Spleen (tissue), 13 donors: Measurements from ENCODE around the gene RGR. TPM values are rescaled to one million over a fixed set of nuclear protein-coding genes. Genes with fewer than 3 reads are reported as not detected.

Experiments used
- DNase-seq: peaks from one replicate; pipeline ENCODE4 v3.0.0-alpha.2; 2020
- H3K27ac ChIP-seq, 8 donors: fragments of 200-600 bp; sonication (generic) in 7 of 8; 1 replicate in 4 of 8; 2 replicates in 4 of 8; pipeline versions ENCODE4 v1.5.0 to v1.8.0; 2016 to 2021; ENCODE audit warnings: inconsistent platforms in 4 of 8, mild to moderate bottlenecking in 4 of 8, moderate library complexity in 1 of 8
- H3K27me3 ChIP-seq, 7 donors: fragments of 200-600 bp; sonication (generic) in 6 of 7; replicated peaks in 1 of 7; 1 replicate in 4 of 7; 2 replicates in 3 of 7; pipeline versions ENCODE4 v1.5.0 to v1.8.0; 2016 to 2021; ENCODE audit warnings: inconsistent platforms in 3 of 7, mild to moderate bottlenecking in 1 of 7
- H3K36me3 ChIP-seq, 6 donors: fragments of 200-600 bp; sonication (generic) in 5 of 6; 1 replicate in 4 of 6; 2 replicates in 2 of 6; pipeline versions ENCODE4 v1.5.0 to v1.8.0; 2016 to 2021; ENCODE audit warnings: inconsistent platforms in 2 of 6
- H3K4me1 ChIP-seq, 6 donors: fragments of 200-600 bp; sonication (generic) in 5 of 6; 1 replicate in 3 of 6; 2 replicates in 3 of 6; pipeline versions ENCODE4 v1.5.0 to v1.8.0; 2016 to 2021; ENCODE audit warnings: inconsistent platforms in 3 of 6
- H3K4me3 ChIP-seq, 8 donors: fragments of 200-600 bp; sonication (generic) in 7 of 8; 1 replicate in 4 of 8; 2 replicates in 4 of 8; pipeline versions ENCODE4 v1.5.0 to v1.8.0; 2016 to 2021; ENCODE audit warnings: inconsistent platforms in 4 of 8, mild to moderate bottlenecking in 4 of 8, moderate library complexity in 2 of 8
- H3K9me3 ChIP-seq, 8 donors: fragments of 200-600 bp; sonication (generic) in 7 of 8; 1 replicate in 4 of 8; 2 replicates in 4 of 8; pipeline versions ENCODE4 v1.5.0 to v1.8.0; 2016 to 2021; ENCODE audit warnings: inconsistent platforms in 4 of 8
- POLR2A ChIP-seq, 3 donors: fragments of 450-650 bp; IDR thresholded peaks; one replicate each; pipeline ENCODE4 v1.5.1; 2017; ENCODE audit warnings: antibody characterized with exemption in 3 of 3, mild to moderate bottlenecking in 1 of 3
- POLR2AphosphoS5 ChIP-seq, 3 donors: sonication (generic); formaldehyde crosslinking; IDR thresholded peaks; one replicate each; pipeline ENCODE4 v1.5.1; 2017; ENCODE audit warnings: antibody characterized with exemption in 3 of 3
- WGBS, 5 donors: extraction: QIAGEN DNeasy Blood & Tissue Kit in 3 of 5; methylation state at CpG; one replicate each; pipeline versions ENCODE4 v1.1.5 to v1.1.7; 2013 to 2018; 5-methylcytosine and 5-hydroxymethylcytosine counted together
- intact Hi-C: fragments of 100-400 bp; cut with DNase I; formaldehyde crosslinking; loops from one replicate; pipeline ENCODE4 v1.15.0; 2023; ENCODE audit warnings: low total_unique reads
- long read RNA-seq, 2 donors: transcript quantifications; one replicate each; lab custom pipeline, GENCODE V29; 2026
- polyA plus RNA-seq, 3 donors: library from polyadenylated mRNA; stranded (reverse); fragments of 200-250 nt; gene quantifications; one replicate each; pipeline ENCODE4 v1.2.1, GENCODE V29; 2013
- total RNA-seq, 7 donors: library from RNA; depleted of rRNA in 3 of 7; stranded (reverse); fragments of >200 nt in 3 of 7; fragmentation: NEBNext Ultra II Directional in 4 of 7; extraction: Animal tissue kit (Norgen Biotek cat#: 25700) in 4 of 7; gene quantifications; one replicate each; pipeline versions ENCODE4 v1.1.0 to v1.2.1, GENCODE V29; 2016 to 2021
- TF ChIP-seq, protein P1 (sequence below), 11 experiments: fragments of 200-600 bp in 7 of 11; fragments of 450-650 bp in 4 of 11; sonication (generic) in 4 of 11; IDR thresholded peaks in 8 of 11; conservative IDR thresholded peaks in 3 of 11; 1 replicate in 7 of 11; 2 replicates in 4 of 11; pipeline versions ENCODE4 v1.4.0 to v1.8.0; 2016 to 2021; ENCODE audit warnings: antibody characterized with exemption in 11 of 11, inconsistent platforms in 4 of 11, mild to moderate bottlenecking in 1 of 11
- donor health status: healthy with polysubstance abuse.
- donor health status: DM: no; HTN: no; CAD: no; lungs with moderate emphysema.
- donor health status: DM: no; HTN: no; CAD: no.
- donor health status: Bipolar disorder and iron deficiency.
- donor health status: healthy.
- donor health status: DM: no; HTN: no; CAD: no.
- donor health status: DM: yes; HTN: yes; CAD: no.

RGR gene
- total RNA-seq, result not detected
- polyA plus RNA-seq, result not detected
- long read RNA-seq, donor 1, result 0 reads
- long read RNA-seq, donor 2, result 0 reads

DNA sequence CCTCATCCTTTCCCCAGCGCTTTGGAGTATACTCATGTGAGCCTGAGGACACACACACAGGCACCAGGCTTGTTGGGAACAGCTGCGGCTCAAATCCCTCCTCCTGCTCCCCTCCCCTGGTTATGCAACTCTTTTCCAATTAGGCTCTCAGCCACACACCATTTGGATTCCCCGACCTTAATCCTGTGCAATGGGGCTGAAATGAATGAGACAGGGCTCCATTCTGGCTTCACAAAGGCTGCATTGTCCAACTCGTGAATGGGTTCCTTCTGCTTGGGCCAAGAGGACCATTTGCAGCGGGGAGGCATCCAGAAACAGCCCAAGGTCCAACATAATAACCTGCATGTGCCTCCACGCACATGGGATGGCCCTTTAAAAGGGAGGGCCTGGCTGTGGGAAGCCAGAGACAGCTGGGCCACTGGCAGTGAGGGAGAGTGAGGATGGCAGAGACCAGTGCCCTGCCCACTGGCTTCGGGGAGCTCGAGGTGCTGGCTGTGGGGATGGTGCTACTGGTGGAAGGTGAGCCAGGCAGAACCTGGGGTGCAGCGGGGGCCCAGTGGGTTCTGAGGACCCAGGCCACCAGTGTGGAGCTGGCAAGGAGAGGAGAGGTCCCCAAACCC, at the start of gene RGR:
TSS of gene RGR (plus strand) at position 403 of the 620 bp plus-strand sequence. CDS start at position 441, 38 bp downstream.
- Histone ChIP-seq H3K4me3 (no peak within 1 kb of the TSS), H3K27me3 (peaks cover 0 to 14% (median 0%) of the 10 kb centered on the region in 7 donors), H3K9me3 (no peaks in the 10 kb centered on the region), H3K27ac (no peak within 1 kb of the TSS), H3K36me3 (no peaks in the 10 kb centered on the region), H3K4me1 (no peaks in the 10 kb centered on the region)
- intact Hi-C loops, result no loop called here
- WGBS, 5 donors, result 61 to 71% (median 70%) methylated on average over 9 of the region's 9 CpGs
- no peak for DNase-seq
- no peak for TF ChIP-seq POLR2AphosphoS5 (IDR thresholded peaks at IDR 0.05)
- TF ChIP-seq, protein P1, sequence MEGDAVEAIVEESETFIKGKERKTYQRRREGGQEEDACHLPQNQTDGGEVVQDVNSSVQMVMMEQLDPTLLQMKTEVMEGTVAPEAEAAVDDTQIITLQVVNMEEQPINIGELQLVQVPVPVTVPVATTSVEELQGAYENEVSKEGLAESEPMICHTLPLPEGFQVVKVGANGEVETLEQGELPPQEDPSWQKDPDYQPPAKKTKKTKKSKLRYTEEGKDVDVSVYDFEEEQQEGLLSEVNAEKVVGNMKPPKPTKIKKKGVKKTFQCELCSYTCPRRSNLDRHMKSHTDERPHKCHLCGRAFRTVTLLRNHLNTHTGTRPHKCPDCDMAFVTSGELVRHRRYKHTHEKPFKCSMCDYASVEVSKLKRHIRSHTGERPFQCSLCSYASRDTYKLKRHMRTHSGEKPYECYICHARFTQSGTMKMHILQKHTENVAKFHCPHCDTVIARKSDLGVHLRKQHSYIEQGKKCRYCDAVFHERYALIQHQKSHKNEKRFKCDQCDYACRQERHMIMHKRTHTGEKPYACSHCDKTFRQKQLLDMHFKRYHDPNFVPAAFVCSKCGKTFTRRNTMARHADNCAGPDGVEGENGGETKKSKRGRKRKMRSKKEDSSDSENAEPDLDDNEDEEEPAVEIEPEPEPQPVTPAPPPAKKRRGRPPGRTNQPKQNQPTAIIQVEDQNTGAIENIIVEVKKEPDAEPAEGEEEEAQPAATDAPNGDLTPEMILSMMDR (IDR thresholded peaks at IDR 0.05 in 8 of 11, conservative IDR thresholded peaks at IDR 0.05 in 3 of 11), result no peak
- no peak for TF ChIP-seq POLR2A (IDR thresholded peaks at IDR 0.05)

GRCh38 chr10:84196083-84196482, 48.8 kb upstream of the RGR start:
- intact Hi-C loops, result no loop called here
- Histone ChIP-seq H3K4me3 (no peak overlapping the region), H3K27me3 (peaks cover 6 to 61% (median 21%) of the 10 kb centered on the region in 7 donors), H3K27ac (peak overlapping the region in 1 of 8 donors; percentile 15), H3K9me3 (no peaks in the 10 kb centered on the region), H3K4me1 (peaks cover 0 to 32% (median 19%) of the 10 kb centered on the region in 6 donors), H3K36me3 (no peaks in the 10 kb centered on the region)
- DNase-seq, result no peak
- no peak for TF ChIP-seq POLR2A (IDR thresholded peaks at IDR 0.05)
- TF ChIP-seq, protein P1 (IDR thresholded peaks at IDR 0.05 in 8 of 11, conservative IDR thresholded peaks at IDR 0.05 in 3 of 11), result no peak
- TF ChIP-seq POLR2AphosphoS5 (IDR thresholded peaks at IDR 0.05), result no peak
- WGBS, 5 donors, result 34 to 53% (median 43%) methylated on average over 4 of the region's 4 CpGs

DNA sequence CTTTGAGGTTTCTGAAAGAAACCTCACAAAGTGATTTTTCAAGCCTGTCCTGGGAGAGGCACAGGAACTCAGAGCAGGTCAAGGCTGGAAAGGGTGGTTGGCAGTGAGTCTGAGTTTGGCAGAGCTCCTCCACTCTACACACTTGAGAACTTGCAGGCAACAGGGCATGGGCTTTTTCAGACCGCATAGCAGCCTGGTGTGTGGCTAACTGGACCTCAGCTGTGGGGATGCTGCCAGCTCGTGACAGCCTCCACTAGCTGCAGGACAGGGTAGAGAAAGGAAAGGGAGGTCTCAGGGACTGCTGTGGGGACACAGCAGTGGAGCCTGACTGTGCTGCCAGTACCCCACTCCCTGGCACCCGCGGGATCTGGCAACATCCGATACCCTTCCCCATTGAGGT, 47.9 kb upstream of the RGR start:
- TF ChIP-seq POLR2A (IDR thresholded peaks at IDR 0.05), result no peak
- no peak for TF ChIP-seq POLR2AphosphoS5 (IDR thresholded peaks at IDR 0.05)
- TF ChIP-seq, protein P1 (IDR thresholded peaks at IDR 0.05 in 8 of 11, conservative IDR thresholded peaks at IDR 0.05 in 3 of 11), result no peak
- Histone ChIP-seq H3K4me3 (no peak overlapping the region), H3K27ac (peak overlapping the region in 1 of 8 donors; percentile 15), H3K27me3 (peaks cover 6 to 56% (median 21%) of the 10 kb centered on the region in 7 donors), H3K36me3 (no peaks in the 10 kb centered on the region), H3K4me1 (peaks cover 0 to 39% (median 19%) of the 10 kb centered on the region in 6 donors), H3K9me3 (no peaks in the 10 kb centered on the region)
- intact Hi-C loops, result no loop called here
- 60 to 89% (median 78%) methylated on average over 5 of the region's 5 CpGs for WGBS, 5 donors
- peak; percentile 65 for DNase-seq

GRCh38 chr10:84197643-84198042, 47.2 kb upstream of the RGR start:
- H3K9me3 ChIP-seq, result no peaks in the 10 kb centered on the region
- 80 to 93% (median 84%) methylated on average over 2 to 5 of the region's 5 CpGs for WGBS, 5 donors
- H3K4me1 ChIP-seq, result peaks cover 0 to 39% (median 19%) of the 10 kb centered on the region in 6 donors
- H3K4me3 ChIP-seq, result no peak overlapping the region
- no peak overlapping the region for H3K27ac ChIP-seq
- H3K36me3 ChIP-seq, result no peaks in the 10 kb centered on the region
- TF ChIP-seq, protein P1 (IDR thresholded peaks at IDR 0.05 in 8 of 11, conservative IDR thresholded peaks at IDR 0.05 in 3 of 11), result no peak
- no peak for TF ChIP-seq POLR2A (IDR thresholded peaks at IDR 0.05)
- TF ChIP-seq POLR2AphosphoS5 (IDR thresholded peaks at IDR 0.05), result no peak
- DNase-seq, result peak; percentile 21
- intact Hi-C loops, result no loop called here
- peaks cover 6 to 51% (median 21%) of the 10 kb centered on the region in 7 donors for H3K27me3 ChIP-seq
